Measurements from ENCODE around the gene SLC7A1. TPM values are rescaled to one million over a fixed set of nuclear protein-coding genes. Genes with fewer than 3 reads are reported as not detected.
A peak's percentile ranks its signal among the peaks of the same experiment; 100 is the strongest.
"Not testable (repeated sequence)": the region's sequence is repeated elsewhere in the genome, so short reads cannot be mapped to it uniquely, and the experiment has no call there.

The SLC7A1 gene
- 10 to 100 TPM; 11.3 to 12.3 TPM for total RNA-seq
- polyA plus RNA-seq (2013, experiment 1 of 2) = 10.5 TPM
- 9.3 TPM for polyA plus RNA-seq (2013, experiment 2 of 2)
- total RNA-seq = 23.0 to 1,169 (median 81.6) reads per million in 172 experiments

DNA sequence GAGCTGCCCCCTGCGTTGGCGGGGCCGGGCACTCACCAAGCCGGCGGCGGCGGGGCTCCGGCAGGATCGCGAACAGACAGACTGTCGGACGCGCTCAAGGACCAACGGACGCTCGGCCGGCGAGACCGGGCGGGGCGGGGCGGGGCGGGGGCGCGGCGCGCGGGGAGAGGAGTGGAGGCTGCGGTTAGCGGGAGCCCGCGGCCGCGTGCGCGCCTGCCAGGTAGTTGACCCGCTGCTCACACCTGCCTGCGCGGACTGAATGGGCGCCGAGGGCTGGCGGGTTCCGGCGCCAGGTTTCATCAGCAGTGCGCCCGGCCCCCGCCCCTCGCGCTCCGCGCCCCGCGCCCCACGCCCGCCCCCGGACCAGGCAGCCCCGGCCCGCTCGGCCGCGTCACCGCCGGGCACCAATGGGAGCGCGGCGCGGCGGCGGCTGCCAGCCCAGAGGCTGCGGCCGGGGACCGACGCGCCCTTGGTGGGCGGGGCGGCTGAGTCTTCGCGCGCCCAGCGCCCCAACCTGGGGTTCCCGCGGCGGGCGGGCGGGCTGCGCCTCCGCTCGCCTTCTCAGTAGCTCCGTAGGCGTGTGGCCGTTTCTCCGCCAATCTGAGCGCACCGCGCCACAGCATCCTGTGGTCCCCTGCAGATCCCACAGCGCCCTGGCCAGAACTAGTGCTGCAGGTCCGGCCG lies at the start of gene SLC7A1:
Gene SLC7A1 (minus strand): TSS at position 309 of the 684 bp plus-strand sequence. CDS start 59,500 bp downstream, outside the sequence.
- Histone ChIP-seq H3K4me3 (ENCODE audit: low read length) (peak within 1 kb of the TSS; percentile 65), H3K27me3 (ENCODE audit: control insufficient read depth in 1 of 2, insufficient read depth in 2 of 2, low read length in 2 of 2) (no peaks in the 10 kb centered on the region), H3K27ac (ENCODE audit: low read depth in 1 of 2, low read length in 2 of 2) (peak within 1 kb of the TSS; percentile 31 to 52), H3K4me1 (ENCODE audit: insufficient read depth, low read length) (peaks cover 23% of the 10 kb centered on the region), H3K36me3 (ENCODE audit: insufficient read depth, low read length) (peaks cover 2% of the 10 kb centered on the region), H3K9me3 (ENCODE audit: control insufficient read depth in 1 of 2, insufficient read depth in 1 of 2, low read length in 2 of 2) (no peaks in the 10 kb centered on the region)
- TF ChIP-seq, protein P1, sequence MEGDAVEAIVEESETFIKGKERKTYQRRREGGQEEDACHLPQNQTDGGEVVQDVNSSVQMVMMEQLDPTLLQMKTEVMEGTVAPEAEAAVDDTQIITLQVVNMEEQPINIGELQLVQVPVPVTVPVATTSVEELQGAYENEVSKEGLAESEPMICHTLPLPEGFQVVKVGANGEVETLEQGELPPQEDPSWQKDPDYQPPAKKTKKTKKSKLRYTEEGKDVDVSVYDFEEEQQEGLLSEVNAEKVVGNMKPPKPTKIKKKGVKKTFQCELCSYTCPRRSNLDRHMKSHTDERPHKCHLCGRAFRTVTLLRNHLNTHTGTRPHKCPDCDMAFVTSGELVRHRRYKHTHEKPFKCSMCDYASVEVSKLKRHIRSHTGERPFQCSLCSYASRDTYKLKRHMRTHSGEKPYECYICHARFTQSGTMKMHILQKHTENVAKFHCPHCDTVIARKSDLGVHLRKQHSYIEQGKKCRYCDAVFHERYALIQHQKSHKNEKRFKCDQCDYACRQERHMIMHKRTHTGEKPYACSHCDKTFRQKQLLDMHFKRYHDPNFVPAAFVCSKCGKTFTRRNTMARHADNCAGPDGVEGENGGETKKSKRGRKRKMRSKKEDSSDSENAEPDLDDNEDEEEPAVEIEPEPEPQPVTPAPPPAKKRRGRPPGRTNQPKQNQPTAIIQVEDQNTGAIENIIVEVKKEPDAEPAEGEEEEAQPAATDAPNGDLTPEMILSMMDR (IDR thresholded peaks at IDR 0.05) = no peak
- DNase-seq (peak; percentile 54 to 95 (median 74)), ATAC-seq (ENCODE audit: poor library complexity) (peak; percentile 90)
- Mint-ChIP-seq H3K27ac (peak within 1 kb of the TSS; percentile 93), H3K36me3 (ENCODE audit: low read depth) (no peaks in the 10 kb centered on the region), H3K4me1 (ENCODE audit: low read depth) (peaks cover 45% of the 10 kb centered on the region), H3K4me3 (peak within 1 kb of the TSS; percentile 97), H3K27me3 (no peaks in the 10 kb centered on the region), H3K9me3 (no peaks in the 10 kb centered on the region)
- intact Hi-C loops (cut with DNase I, micrococcal nuclease) = loop anchor here in 1 of 2 experiments (5.0 to 10.0 kb wide), 4 partner anchors 257 to 1019 kb away; partner anchors contain the start of genes HMGB1, UBL3 and USPL1
- POLR2A ChIA-PET = interaction anchor here (0.9 to 1.7 kb wide), 5 partner anchors 9 to 1022 kb away, joined by 3 to 5 read pairs (median 4); partner anchors contain the start of gene USPL1
- CTCF ChIA-PET = interaction anchor here (1.2 to 1.5 kb wide), 2 partner anchors 519 to 520 kb away, joined by 3 to 5 read pairs; no protein-coding TSS in a partner anchor

DNA sequence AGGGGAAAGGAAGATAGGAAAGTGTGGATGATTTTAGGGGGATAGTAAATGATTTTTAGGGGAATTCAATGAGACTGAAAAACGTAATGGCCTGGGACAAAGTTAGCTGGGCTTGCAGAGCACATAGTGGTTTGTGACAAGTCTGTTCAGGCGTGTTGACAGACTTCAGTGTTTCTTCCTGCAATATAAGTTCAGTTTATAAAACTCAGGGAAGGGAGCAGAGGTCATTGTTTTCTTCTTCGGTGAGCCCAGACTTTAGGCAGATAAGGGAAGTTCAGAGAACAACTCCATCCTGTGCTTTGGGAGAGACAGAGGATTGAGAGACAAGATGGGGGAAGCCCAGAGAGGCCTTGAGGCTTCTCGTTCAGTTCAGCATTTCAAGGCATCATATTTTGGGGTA lies 45.2 kb upstream of the SLC7A1 start:
- Mint-ChIP-seq H3K36me3 (ENCODE audit: low read depth) (no peaks in the 10 kb centered on the region), H3K9me3 (peaks cover 5% of the 10 kb centered on the region), H3K4me1 (ENCODE audit: low read depth) (no peaks in the 10 kb centered on the region), H3K4me3 (no peak overlapping the region), H3K27me3 (peaks cover 11% of the 10 kb centered on the region), H3K27ac (no peak overlapping the region)
- DNase-seq (no peak), ATAC-seq (ENCODE audit: poor library complexity) (no peak)
- CTCF ChIA-PET = no interaction called here
- TF ChIP-seq, protein P1 (IDR thresholded peaks at IDR 0.05) = no peak
- peaks cover 0 to 13% of the 10 kb centered on the region in 2 experiments for H3K27me3 ChIP-seq (ENCODE audit: control insufficient read depth in 1 of 2, insufficient read depth in 2 of 2, low read length in 2 of 2)
- no peaks in the 10 kb centered on the region for H3K9me3 ChIP-seq (ENCODE audit: control insufficient read depth in 1 of 2, insufficient read depth in 1 of 2, low read length in 2 of 2)
- POLR2A ChIA-PET = no interaction called here
- intact Hi-C loops (cut with DNase I, micrococcal nuclease) = no loop called here
- no peaks in the 10 kb centered on the region for H3K4me1 ChIP-seq (ENCODE audit: insufficient read depth, low read length)
- H3K4me3 ChIP-seq (ENCODE audit: low read length) = no peak overlapping the region
- H3K27ac ChIP-seq (ENCODE audit: low read depth in 1 of 2, low read length in 2 of 2) = no peak overlapping the region
- no peaks in the 10 kb centered on the region for H3K36me3 ChIP-seq (ENCODE audit: insufficient read depth, low read length)

DNA sequence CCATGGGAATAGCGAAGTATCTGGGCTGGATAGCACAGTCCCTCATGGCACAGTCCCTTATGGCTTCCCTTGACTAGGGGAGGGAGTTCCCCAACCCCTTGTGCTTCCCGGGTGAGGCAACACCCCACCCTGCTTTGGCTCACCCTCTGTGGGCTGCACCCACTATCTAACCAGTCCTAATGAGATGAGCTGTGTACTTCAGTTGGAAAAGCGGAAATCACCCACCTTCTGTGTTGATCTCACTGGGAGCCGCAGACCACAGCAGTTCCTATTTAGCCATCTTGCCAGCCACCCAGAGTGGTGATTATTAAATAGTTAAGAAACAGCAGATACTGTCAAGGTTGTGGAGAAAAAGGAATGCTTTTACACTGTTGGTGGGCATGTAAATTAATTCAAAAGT lies 41.3 kb upstream of the SLC7A1 start:
- H3K9me3 Mint-ChIP-seq; ATAC-seq (ENCODE audit: poor library complexity); H3K27ac ChIP-seq (ENCODE audit: low read depth in 1 of 2, low read length in 2 of 2); POLR2A ChIA-PET; H3K9me3 ChIP-seq (ENCODE audit: control insufficient read depth in 1 of 2, insufficient read depth in 1 of 2, low read length in 2 of 2); H3K36me3 ChIP-seq (ENCODE audit: insufficient read depth, low read length); CTCF ChIA-PET; H3K4me3 Mint-ChIP-seq; H3K4me1 ChIP-seq (ENCODE audit: insufficient read depth, low read length); H3K27ac Mint-ChIP-seq; H3K4me1 Mint-ChIP-seq (ENCODE audit: low read depth); DNase-seq; H3K4me3 ChIP-seq (ENCODE audit: low read length); H3K36me3 Mint-ChIP-seq (ENCODE audit: low read depth); intact Hi-C loops (cut with DNase I, micrococcal nuclease): not testable (repeated sequence)
- peaks cover 3 to 13% of the 10 kb centered on the region in 2 experiments for H3K27me3 ChIP-seq (ENCODE audit: control insufficient read depth in 1 of 2, insufficient read depth in 2 of 2, low read length in 2 of 2)
- H3K27me3 Mint-ChIP-seq = peaks cover 37% of the 10 kb centered on the region

Data from CD4-positive, alpha-beta T cell (primary cell).